Heart left ventricle (tissue), 13 donors: ENCODE results near the gene NDUFA6.

Experiments
- POLR2A ChIP-seq, 2 donors: fragments of 450-650 bp; IDR thresholded peaks; one replicate each; pipeline ENCODE4 v1.6.1; 2017; ENCODE audit warnings: antibody characterized with exemption in 2 of 2, mild to moderate bottlenecking in 2 of 2, moderate library complexity in 2 of 2
- TF ChIP-seq, protein P1 (sequence below), 12 donors: fragments of 200-600 bp; sonication (generic) in 4 of 12; IDR thresholded peaks; one replicate each; pipeline versions ENCODE4 v1.5.0 to v1.8.0; 2018 to 2022; ENCODE audit warnings: antibody characterized with exemption in 12 of 12, mild to moderate bottlenecking in 5 of 12
- donor health status: ischemic (EF 13 %, LVEDD 7.1; RV severe dilation, severe dysfunction).
- donor health status: DM: no; HTN: yes; CAD: no.
- donor health status: DM: no; HTN: no; CAD: no.
- donor health status: ischemic (EF 25% LVEDD 6.9; RV normal size, moderate dysfunction).
- donor health status: ischemic (EF 25% LVEDD 5.7; RV mildly dilated, moderate dysfunction).
- donor health status: ischemic (EF 35%, LVEDD 5.7; RV mildly dilated, moderate dysfunction).
- donor health status: nonischemic (EF 11% LVEDD 7.7; RV severe dilation, severe dysfunction).
- donor health status: DM: yes; HTN: yes; CAD: no.
- donor health status: PGD.
- donor health status: ischemic (EF 29% LVEDD 5.4; RV normal size, mild dysfunction).
- donor health status: nonischemic (EF 23%, LVEDD 6.1; RV moderate dilation, normal function).

GRCh38 chr22:42079319-42080251, 11.0 kb downstream of the NDUFA6 start, which contains the start of gene SMDT1:
- TF ChIP-seq, protein P1, sequence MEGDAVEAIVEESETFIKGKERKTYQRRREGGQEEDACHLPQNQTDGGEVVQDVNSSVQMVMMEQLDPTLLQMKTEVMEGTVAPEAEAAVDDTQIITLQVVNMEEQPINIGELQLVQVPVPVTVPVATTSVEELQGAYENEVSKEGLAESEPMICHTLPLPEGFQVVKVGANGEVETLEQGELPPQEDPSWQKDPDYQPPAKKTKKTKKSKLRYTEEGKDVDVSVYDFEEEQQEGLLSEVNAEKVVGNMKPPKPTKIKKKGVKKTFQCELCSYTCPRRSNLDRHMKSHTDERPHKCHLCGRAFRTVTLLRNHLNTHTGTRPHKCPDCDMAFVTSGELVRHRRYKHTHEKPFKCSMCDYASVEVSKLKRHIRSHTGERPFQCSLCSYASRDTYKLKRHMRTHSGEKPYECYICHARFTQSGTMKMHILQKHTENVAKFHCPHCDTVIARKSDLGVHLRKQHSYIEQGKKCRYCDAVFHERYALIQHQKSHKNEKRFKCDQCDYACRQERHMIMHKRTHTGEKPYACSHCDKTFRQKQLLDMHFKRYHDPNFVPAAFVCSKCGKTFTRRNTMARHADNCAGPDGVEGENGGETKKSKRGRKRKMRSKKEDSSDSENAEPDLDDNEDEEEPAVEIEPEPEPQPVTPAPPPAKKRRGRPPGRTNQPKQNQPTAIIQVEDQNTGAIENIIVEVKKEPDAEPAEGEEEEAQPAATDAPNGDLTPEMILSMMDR (IDR thresholded peaks at IDR 0.05): no peak
- peak; percentile 52 to 96 for TF ChIP-seq POLR2A (IDR thresholded peaks at IDR 0.05)
